ENCODE measurements around the gene SIRPA. TPM values are rescaled to one million over a fixed set of nuclear protein-coding genes. Genes with fewer than 3 reads are reported as not detected.

Gene SIRPA
- total RNA-seq, 1 donor from 2014 or later: 5.0 TPM

GRCh38 chr20:1862663-1863053 lies 32.5 kb upstream of the SIRPA start:
- FAIRE-seq: no peak
- H3K36me3 ChIP-seq (ENCODE audit: control insufficient read depth, insufficient read depth, low read length): no peaks in the 10 kb centered on the region
- no peak for DNase-seq (ENCODE audit: low read depth)
- no peaks in the 10 kb centered on the region for H3K27me3 ChIP-seq (ENCODE audit: control insufficient read depth, insufficient read depth, low read length)
- no peak overlapping the region for H3K4me3 ChIP-seq (ENCODE audit: low read depth, low read length)
- TF ChIP-seq, protein P1, sequence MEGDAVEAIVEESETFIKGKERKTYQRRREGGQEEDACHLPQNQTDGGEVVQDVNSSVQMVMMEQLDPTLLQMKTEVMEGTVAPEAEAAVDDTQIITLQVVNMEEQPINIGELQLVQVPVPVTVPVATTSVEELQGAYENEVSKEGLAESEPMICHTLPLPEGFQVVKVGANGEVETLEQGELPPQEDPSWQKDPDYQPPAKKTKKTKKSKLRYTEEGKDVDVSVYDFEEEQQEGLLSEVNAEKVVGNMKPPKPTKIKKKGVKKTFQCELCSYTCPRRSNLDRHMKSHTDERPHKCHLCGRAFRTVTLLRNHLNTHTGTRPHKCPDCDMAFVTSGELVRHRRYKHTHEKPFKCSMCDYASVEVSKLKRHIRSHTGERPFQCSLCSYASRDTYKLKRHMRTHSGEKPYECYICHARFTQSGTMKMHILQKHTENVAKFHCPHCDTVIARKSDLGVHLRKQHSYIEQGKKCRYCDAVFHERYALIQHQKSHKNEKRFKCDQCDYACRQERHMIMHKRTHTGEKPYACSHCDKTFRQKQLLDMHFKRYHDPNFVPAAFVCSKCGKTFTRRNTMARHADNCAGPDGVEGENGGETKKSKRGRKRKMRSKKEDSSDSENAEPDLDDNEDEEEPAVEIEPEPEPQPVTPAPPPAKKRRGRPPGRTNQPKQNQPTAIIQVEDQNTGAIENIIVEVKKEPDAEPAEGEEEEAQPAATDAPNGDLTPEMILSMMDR (IDR thresholded peaks at IDR 0.05; ENCODE audit: insufficient read depth, low read length, severe bottlenecking): no peak

GRCh38 chr20:1863296-1863695 lies 31.9 kb upstream of the SIRPA start:
- TF ChIP-seq, protein P1 (IDR thresholded peaks at IDR 0.05; ENCODE audit: insufficient read depth, low read length, severe bottlenecking): no peak
- H3K27me3 ChIP-seq (ENCODE audit: control insufficient read depth, insufficient read depth, low read length): no peaks in the 10 kb centered on the region
- no peak overlapping the region for H3K4me3 ChIP-seq (ENCODE audit: low read depth, low read length)
- DNase-seq (ENCODE audit: low read depth): no peak
- peak; percentile 47 for FAIRE-seq
- no peaks in the 10 kb centered on the region for H3K36me3 ChIP-seq (ENCODE audit: control insufficient read depth, insufficient read depth, low read length)

- TF ChIP-seq, protein P1 (IDR thresholded peaks at IDR 0.05; ENCODE audit: insufficient read depth, low read length, severe bottlenecking): no peak
- H3K4me3 ChIP-seq (ENCODE audit: low read depth, low read length): no peak overlapping the region
- no peak for FAIRE-seq
- H3K27me3 ChIP-seq (ENCODE audit: control insufficient read depth, insufficient read depth, low read length): no peaks in the 10 kb centered on the region
- H3K36me3 ChIP-seq (ENCODE audit: control insufficient read depth, insufficient read depth, low read length): no peaks in the 10 kb centered on the region
- no peak for DNase-seq (ENCODE audit: low read depth)
These were observed 28.4 kb upstream of the SIRPA start for GRCh38 chr20:1866834-1867233.

- FAIRE-seq: no peak
- no peak for DNase-seq (ENCODE audit: low read depth)
- no peaks in the 10 kb centered on the region for H3K27me3 ChIP-seq (ENCODE audit: control insufficient read depth, insufficient read depth, low read length)
- no peaks in the 10 kb centered on the region for H3K36me3 ChIP-seq (ENCODE audit: control insufficient read depth, insufficient read depth, low read length)
- no peak overlapping the region for H3K4me3 ChIP-seq (ENCODE audit: low read depth, low read length)
- TF ChIP-seq, protein P1 (IDR thresholded peaks at IDR 0.05; ENCODE audit: insufficient read depth, low read length, severe bottlenecking): no peak
These were observed 27.5 kb upstream of the SIRPA start for GRCh38 chr20:1867495-1868260.

DNA sequence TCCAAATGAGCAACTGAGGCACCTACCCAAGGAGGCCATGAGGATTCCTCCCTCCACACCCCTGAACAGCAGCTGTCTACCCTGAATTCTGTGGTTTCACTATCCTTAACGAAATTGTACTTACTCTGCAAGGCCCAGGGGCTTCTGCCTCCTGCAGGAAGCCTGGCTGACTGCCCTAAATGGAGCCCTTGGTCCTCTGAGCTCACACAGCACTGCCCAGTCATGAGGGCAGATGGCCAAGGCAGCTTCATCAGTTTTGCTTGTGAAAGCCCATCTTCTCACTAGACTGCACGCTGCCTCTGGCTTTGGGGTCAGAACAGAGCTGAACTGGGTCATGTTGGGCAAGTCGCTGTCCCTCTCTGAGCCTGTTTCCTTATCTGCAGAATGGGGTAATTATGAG lies 26.4 kb upstream of the SIRPA start:
- peak; percentile 89 for FAIRE-seq
- no peak overlapping the region for H3K4me3 ChIP-seq (ENCODE audit: low read depth, low read length)
- H3K36me3 ChIP-seq (ENCODE audit: control insufficient read depth, insufficient read depth, low read length): no peaks in the 10 kb centered on the region
- no peaks in the 10 kb centered on the region for H3K27me3 ChIP-seq (ENCODE audit: control insufficient read depth, insufficient read depth, low read length)
- TF ChIP-seq, protein P1 (IDR thresholded peaks at IDR 0.05; ENCODE audit: insufficient read depth, low read length, severe bottlenecking): no peak
- no peak for DNase-seq (ENCODE audit: low read depth)

DNA sequence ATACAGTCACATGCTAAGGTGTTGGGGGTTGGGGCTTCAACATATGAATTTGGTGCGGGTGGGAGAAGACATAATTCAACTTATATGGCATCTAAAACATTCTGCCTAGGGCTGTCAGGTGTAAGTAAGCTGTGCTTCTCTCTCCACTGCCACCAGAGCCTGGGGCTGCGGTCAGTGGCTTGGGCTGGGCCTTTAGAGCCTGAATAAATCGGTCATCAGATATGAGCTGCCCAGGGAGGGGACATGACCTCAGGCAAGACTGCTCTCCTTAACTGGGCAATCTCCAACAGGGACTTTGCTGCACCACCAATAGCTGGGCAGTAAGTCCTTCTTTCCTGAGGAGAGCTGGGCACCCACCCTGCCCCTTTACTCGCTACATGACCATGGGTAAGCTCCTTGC lies 24.9 kb upstream of the SIRPA start:
- no peaks in the 10 kb centered on the region for H3K36me3 ChIP-seq (ENCODE audit: control insufficient read depth, insufficient read depth, low read length)
- TF ChIP-seq, protein P1 (IDR thresholded peaks at IDR 0.05; ENCODE audit: insufficient read depth, low read length, severe bottlenecking): no peak
- FAIRE-seq (no peak), DNase-seq (ENCODE audit: low read depth) (no peak)
- H3K4me3 ChIP-seq (ENCODE audit: low read depth, low read length): no peak overlapping the region
- no peaks in the 10 kb centered on the region for H3K27me3 ChIP-seq (ENCODE audit: control insufficient read depth, insufficient read depth, low read length)
